OCI-LY7 (cell line): ENCODE results near the gene B3GLCT.

Experiments used
- EZH2phosphoT487 ChIP-seq: fragments of 200-600 bp; sonication (generic); IDR thresholded peaks from 2 replicates; pipeline ENCODE4 v1.6.1; 2018; ENCODE audit warnings: low read depth, borderline replicate concordance, mild to moderate bottlenecking, mixed run types, antibody characterized with exemption, low read length, moderate library complexity, mixed read lengths
- TF ChIP-seq, protein P1 (sequence below): fragments of 200-600 bp; sonication (generic); conservative IDR thresholded peaks from 2 replicates; pipeline ENCODE4 v1.5.1; 2014; ENCODE audit warnings: mild to moderate bottlenecking, antibody characterized with exemption, low read length, moderate library complexity, mixed read lengths

DNA sequence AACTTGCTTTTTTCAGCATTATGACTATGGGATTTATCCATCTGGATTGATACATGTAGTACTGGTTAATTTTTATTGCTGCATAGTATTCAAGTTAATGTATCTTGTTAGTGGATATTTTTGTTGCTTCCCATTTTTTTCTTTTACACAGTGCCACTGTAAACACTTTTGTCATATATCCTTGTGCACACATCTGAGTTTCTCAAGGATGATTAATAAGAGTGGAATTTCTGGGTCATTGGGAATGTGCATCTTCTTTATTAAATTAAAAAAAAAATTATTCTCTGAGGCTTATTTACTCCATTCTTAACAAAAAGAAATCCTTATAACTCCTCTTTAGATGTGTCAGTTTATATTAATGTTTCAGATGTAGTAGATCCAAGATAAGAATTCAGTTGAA is 27.3 kb downstream of the B3GLCT start:
- TF ChIP-seq, protein P1, sequence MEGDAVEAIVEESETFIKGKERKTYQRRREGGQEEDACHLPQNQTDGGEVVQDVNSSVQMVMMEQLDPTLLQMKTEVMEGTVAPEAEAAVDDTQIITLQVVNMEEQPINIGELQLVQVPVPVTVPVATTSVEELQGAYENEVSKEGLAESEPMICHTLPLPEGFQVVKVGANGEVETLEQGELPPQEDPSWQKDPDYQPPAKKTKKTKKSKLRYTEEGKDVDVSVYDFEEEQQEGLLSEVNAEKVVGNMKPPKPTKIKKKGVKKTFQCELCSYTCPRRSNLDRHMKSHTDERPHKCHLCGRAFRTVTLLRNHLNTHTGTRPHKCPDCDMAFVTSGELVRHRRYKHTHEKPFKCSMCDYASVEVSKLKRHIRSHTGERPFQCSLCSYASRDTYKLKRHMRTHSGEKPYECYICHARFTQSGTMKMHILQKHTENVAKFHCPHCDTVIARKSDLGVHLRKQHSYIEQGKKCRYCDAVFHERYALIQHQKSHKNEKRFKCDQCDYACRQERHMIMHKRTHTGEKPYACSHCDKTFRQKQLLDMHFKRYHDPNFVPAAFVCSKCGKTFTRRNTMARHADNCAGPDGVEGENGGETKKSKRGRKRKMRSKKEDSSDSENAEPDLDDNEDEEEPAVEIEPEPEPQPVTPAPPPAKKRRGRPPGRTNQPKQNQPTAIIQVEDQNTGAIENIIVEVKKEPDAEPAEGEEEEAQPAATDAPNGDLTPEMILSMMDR = no peak
- TF ChIP-seq EZH2phosphoT487 = no peak
